Left lung (tissue), 10 donors: ENCODE results near the gene GNAL. TPM values are rescaled to one million over a fixed set of nuclear protein-coding genes. Genes with fewer than 3 reads are reported as not detected.
A peak's percentile ranks its signal among the peaks of the same experiment; 100 is the strongest.
"Not testable (repeated sequence)": the region's sequence is repeated elsewhere in the genome, so short reads cannot be mapped to it uniquely, and the experiment has no call there.

Source experiments
- ATAC-seq: fragments of 200-7000 bp; cut with Tn5 transposase; one replicate; pipeline ENCODE4 v1.9.1; 2020; ENCODE audit warnings: moderate library complexity
- DNase-seq, 4 donors: peaks; one replicate each; pipeline ENCODE4 v3.0.0-alpha.2; 2013 to 2020
- H3K27ac ChIP-seq, 2 donors: fragments of 200-600 bp; sonication (generic) in 1 of 2; one replicate each; pipeline versions ENCODE4 v1.5.0 to v1.8.0; 2020 to 2021
- H3K27me3 ChIP-seq, 2 donors: fragments of 200-600 bp; sonication (generic) in 1 of 2; one replicate each; pipeline versions ENCODE4 v1.5.0 to v1.8.0; 2020 to 2021
- H3K36me3 ChIP-seq, 2 donors: fragments of 200-600 bp; sonication (generic) in 1 of 2; one replicate each; pipeline versions ENCODE4 v1.5.0 to v1.8.0; 2020 to 2021
- H3K4me1 ChIP-seq, 2 donors: fragments of 200-600 bp; one replicate each; pipeline ENCODE4 v1.8.0; 2021
- H3K4me3 ChIP-seq, 2 donors: fragments of 200-600 bp; sonication (generic) in 1 of 2; one replicate each; pipeline versions ENCODE4 v1.5.0 to v1.8.0; 2020 to 2021; ENCODE audit warnings: mild to moderate bottlenecking in 1 of 2
- H3K9me3 ChIP-seq, 2 donors: fragments of 200-600 bp; sonication (generic) in 1 of 2; one replicate each; pipeline versions ENCODE4 v1.5.0 to v1.8.0; 2020 to 2021
- intact Hi-C, 2 donors: fragments of 100-400 bp; cut with DNase I; formaldehyde crosslinking; loops; one replicate each; pipeline versions ENCODE4 v1.11.2 to v1.14.2; 2022
- polyA plus RNA-seq, 6 donors: library from polyadenylated mRNA; unstranded; fragments of 120-200 nt; gene quantifications; one replicate each; pipeline ENCODE4 v1.2.1, GENCODE V29; 2013; ENCODE audit not compliant: insufficient read length in 6 of 6
- total RNA-seq, 2 donors: library from RNA; stranded (reverse); fragmentation: NEBNext Ultra II Directional; extraction: Animal tissue kit (Norgen Biotek cat#: 25700); gene quantifications; one replicate each; pipeline ENCODE4 v1.2.1, GENCODE V29; 2021
- TF ChIP-seq, protein P1 (sequence below), 2 donors: fragments of 200-600 bp; sonication (generic) in 1 of 2; IDR thresholded peaks; one replicate each; pipeline versions ENCODE4 v1.5.0 to v1.8.0; 2021; ENCODE audit warnings: antibody characterized with exemption in 2 of 2
- donor health status: DM: no; HTN: yes; CAD: no.
- donor health status: DM: no; HTN: no; CAD: no.

The GNAL gene
- total and polyA plus RNA-seq, 8 donors = 1.8 to 5.7 (median 2.8) TPM

DNA sequence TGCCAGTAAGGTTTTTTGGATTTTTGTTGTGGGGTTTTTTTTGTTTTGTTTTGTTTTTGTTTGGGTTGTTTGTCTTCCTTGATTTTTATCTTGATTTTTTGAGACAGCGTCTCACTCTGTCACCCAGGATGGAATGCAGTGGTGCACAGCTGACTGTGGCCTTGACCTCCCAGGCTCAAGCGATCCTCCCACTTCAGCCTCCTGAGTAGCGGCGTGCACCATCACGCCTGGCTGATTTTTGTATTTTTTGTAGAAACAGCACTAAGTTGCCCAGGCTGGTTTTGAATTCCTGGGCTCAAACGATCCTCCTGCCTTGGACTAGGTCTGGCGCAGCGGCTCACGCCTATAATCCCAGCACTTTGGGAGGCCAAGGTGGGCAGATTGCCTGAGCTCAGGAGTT, 202.7 kb downstream of the GNAL start:
- DNase-seq = no peak

DNA sequence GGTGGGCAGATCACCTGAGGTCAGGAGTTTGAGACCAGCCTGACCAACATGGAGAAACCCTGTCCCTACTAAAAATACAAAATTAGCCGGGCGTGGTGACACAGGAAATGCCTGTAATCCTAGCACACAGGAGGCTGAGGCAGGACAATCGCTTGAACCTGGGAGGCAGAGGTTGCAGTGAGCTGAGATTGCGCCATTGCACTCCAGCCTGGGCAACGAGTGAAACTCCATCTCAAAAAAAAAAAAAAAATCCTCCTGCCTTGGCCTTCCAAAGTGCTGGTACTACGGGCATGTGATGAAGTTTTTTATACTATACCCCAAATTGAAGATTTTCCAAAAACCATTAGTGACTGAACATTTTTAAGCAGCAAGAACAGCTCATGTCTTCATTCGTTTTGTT, 203.4 kb downstream of the GNAL start:
- intact Hi-C loops, ATAC-seq, H3K4me3 ChIP-seq, DNase-seq, H3K9me3 ChIP-seq, H3K27me3 ChIP-seq: not testable (repeated sequence)
- H3K4me1 ChIP-seq = peaks cover 0 to 30% of the 10 kb centered on the region in 2 donors
- peaks cover 0 to 77% of the 10 kb centered on the region in 2 donors for H3K36me3 ChIP-seq
- H3K27ac ChIP-seq = peak overlapping the region in 1 of 2 donors; percentile 30

More for the DNA sequence above, 202.7 kb downstream of the GNAL start:
- intact Hi-C loops = no loop called here
- TF ChIP-seq, protein P1, sequence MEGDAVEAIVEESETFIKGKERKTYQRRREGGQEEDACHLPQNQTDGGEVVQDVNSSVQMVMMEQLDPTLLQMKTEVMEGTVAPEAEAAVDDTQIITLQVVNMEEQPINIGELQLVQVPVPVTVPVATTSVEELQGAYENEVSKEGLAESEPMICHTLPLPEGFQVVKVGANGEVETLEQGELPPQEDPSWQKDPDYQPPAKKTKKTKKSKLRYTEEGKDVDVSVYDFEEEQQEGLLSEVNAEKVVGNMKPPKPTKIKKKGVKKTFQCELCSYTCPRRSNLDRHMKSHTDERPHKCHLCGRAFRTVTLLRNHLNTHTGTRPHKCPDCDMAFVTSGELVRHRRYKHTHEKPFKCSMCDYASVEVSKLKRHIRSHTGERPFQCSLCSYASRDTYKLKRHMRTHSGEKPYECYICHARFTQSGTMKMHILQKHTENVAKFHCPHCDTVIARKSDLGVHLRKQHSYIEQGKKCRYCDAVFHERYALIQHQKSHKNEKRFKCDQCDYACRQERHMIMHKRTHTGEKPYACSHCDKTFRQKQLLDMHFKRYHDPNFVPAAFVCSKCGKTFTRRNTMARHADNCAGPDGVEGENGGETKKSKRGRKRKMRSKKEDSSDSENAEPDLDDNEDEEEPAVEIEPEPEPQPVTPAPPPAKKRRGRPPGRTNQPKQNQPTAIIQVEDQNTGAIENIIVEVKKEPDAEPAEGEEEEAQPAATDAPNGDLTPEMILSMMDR (IDR thresholded peaks at IDR 0.05) = no peak
- Histone ChIP-seq H3K9me3 (no peaks in the 10 kb centered on the region), H3K27me3 (no peaks in the 10 kb centered on the region), H3K27ac (no peak overlapping the region), H3K4me1 (peaks cover 0 to 30% of the 10 kb centered on the region in 2 donors), H3K4me3 (no peak overlapping the region), H3K36me3 (peaks cover 0 to 82% of the 10 kb centered on the region in 2 donors)
- no peak for ATAC-seq

DNA sequence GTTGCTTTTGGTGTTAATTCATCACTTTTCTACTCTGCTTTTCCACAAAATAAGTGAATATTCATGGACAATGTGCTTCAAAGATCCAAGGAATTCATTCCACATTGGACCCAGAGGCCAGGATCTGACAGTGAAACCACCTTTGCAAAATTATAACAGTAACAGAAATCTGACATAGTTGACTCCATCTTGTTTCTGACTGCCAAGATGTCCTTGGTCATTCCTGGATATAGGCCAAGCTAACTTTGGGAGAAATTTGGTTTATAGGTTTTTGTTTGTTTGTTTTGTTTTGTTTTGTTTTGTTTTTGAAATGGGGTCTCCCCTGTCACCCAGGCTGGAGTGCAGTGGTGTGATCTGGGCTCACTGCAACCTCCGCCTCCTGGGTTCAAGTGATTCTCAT, 208.7 kb downstream of the GNAL start:
- no peaks in the 10 kb centered on the region for H3K27me3 ChIP-seq
- peaks cover 0 to 23% of the 10 kb centered on the region in 2 donors for H3K4me1 ChIP-seq
- DNase-seq (no peak), ATAC-seq (no peak)
- intact Hi-C loops = no loop called here
- H3K27ac ChIP-seq = no peak overlapping the region
- peaks cover 0 to 65% of the 10 kb centered on the region in 2 donors for H3K36me3 ChIP-seq
- no peaks in the 10 kb centered on the region for H3K9me3 ChIP-seq
- no peak overlapping the region for H3K4me3 ChIP-seq
- TF ChIP-seq, protein P1 (IDR thresholded peaks at IDR 0.05) = no peak

- ATAC-seq = no peak
- Histone ChIP-seq H3K27ac (no peak overlapping the region), H3K4me3 (no peak overlapping the region), H3K4me1 (peaks cover 0 to 10% of the 10 kb centered on the region in 2 donors), H3K9me3 (no peaks in the 10 kb centered on the region), H3K36me3 (peaks cover 0 to 73% of the 10 kb centered on the region in 2 donors), H3K27me3 (no peaks in the 10 kb centered on the region)
- intact Hi-C loops = no loop called here
- TF ChIP-seq, protein P1 (IDR thresholded peaks at IDR 0.05) = no peak
- DNase-seq = no peak
These were observed 210.0 kb downstream of the GNAL start for GRCh38 chr18:11899063-11899462.

GRCh38 chr18:11901826-11902438, 212.9 kb downstream of the GNAL start:
- intact Hi-C loops = no loop called here
- peaks cover 0 to 21% of the 10 kb centered on the region in 2 donors for H3K4me1 ChIP-seq
- H3K9me3 ChIP-seq = no peaks in the 10 kb centered on the region
- H3K36me3 ChIP-seq = peaks cover 0 to 64% of the 10 kb centered on the region in 2 donors
- TF ChIP-seq, protein P1 (IDR thresholded peaks at IDR 0.05) = no peak
- DNase-seq = no peak
- H3K27me3 ChIP-seq = no peaks in the 10 kb centered on the region
- no peak for ATAC-seq
- no peak overlapping the region for H3K27ac ChIP-seq
- H3K4me3 ChIP-seq = no peak overlapping the region
